C4-2B (cell line): ENCODE data around the gene ATXN1.
A peak's percentile ranks its signal among the peaks of the same experiment; 100 is the strongest.

Source experiments
- H3K27ac ChIP-seq: fragments of 450-650 bp; 2 replicates; pipeline ENCODE4 v1.5.1; 2017
- ZFX ChIP-seq: fragments of 450-650 bp; IDR thresholded peaks from 2 replicates; pipeline ENCODE4 v1.6.1; 2017
- TF ChIP-seq, protein P1 (sequence below): fragments of 450-650 bp; conservative IDR thresholded peaks from 2 replicates; pipeline ENCODE4 v1.5.1; 2017; ENCODE audit warnings: mild to moderate bottlenecking

Gene ATXN1

DNA sequence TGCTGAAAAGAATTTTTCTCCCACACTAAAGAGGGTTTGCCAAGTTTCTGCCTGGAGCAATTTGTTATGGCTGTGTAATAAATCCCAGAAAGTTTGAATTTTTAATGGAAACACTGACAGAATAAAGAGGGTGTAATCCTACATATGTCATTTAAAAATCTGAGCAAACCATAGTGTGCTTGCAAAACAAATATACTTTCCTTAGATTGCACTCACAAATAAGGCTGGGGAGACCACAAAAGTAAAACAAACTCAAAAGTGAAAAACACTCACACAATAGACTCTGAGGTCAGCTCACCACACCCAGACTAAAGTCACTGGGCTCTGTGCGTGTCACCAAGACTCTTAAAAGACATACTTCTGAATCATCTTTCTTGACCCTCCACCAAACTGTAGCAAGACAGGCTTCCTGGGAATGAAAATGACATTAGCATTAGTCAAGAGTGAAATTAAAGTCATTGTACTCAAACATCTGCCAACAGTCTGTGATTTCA, 4.8 kb upstream of the ATXN1 start:
- H3K27ac ChIP-seq = no peak overlapping the region
- TF ChIP-seq, protein P1, sequence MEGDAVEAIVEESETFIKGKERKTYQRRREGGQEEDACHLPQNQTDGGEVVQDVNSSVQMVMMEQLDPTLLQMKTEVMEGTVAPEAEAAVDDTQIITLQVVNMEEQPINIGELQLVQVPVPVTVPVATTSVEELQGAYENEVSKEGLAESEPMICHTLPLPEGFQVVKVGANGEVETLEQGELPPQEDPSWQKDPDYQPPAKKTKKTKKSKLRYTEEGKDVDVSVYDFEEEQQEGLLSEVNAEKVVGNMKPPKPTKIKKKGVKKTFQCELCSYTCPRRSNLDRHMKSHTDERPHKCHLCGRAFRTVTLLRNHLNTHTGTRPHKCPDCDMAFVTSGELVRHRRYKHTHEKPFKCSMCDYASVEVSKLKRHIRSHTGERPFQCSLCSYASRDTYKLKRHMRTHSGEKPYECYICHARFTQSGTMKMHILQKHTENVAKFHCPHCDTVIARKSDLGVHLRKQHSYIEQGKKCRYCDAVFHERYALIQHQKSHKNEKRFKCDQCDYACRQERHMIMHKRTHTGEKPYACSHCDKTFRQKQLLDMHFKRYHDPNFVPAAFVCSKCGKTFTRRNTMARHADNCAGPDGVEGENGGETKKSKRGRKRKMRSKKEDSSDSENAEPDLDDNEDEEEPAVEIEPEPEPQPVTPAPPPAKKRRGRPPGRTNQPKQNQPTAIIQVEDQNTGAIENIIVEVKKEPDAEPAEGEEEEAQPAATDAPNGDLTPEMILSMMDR = no peak
- TF ChIP-seq ZFX = no peak

DNA sequence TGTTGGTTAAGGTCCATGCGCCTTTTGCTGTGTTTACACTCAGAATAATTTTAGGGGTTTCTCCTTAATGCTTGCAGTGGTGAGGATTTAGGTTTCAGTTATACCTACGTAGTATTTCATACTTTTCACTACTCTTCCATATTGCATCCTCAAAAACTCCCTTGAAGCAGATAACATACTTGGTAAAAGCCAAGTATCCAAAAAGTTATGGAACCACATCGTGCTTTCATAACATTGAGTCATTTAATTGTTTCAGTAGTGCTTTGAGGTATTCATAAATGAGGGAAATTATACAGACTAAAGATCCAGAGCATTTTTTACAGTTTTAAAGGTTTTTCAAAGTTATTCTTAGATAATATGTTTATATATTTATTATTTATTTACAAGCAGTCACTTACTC, 4.0 kb upstream of the ATXN1 start:
- H3K27ac ChIP-seq = no peak overlapping the region
- no peak for TF ChIP-seq ZFX
- TF ChIP-seq, protein P1 = no peak

DNA sequence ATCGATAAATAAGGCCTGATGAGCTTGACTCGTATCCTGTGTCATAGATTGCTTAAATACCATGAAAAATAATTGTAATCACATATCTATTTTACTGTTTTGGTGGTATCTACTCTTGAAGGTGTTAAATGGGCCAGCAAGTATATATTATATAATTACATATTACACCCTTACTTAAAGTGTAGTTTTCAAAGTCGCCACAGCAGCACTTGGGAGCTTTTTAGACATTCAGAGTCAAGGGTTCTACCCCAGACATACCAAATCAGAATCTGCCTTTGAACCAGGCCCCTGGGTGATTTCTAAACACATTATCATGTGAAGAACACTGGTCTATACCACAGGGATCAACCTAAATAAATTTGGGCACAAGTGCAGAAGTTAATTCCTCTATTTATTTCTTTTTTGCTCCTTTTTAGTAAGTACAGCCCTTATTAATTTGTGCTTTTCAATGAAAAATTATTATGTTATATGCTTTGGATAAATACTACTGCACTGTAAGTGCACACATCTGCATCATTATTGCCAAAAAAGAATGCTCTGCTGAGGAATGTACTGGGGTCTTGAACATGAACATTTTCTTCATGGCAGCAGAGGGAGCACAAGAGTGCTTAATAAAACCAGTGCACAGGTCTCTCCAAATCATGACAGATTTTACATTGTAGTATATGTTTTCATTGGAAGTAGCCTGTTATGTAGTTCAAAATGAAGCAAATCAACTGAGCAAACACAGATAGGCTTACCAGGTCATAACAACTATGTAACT, 3.1 kb upstream of the ATXN1 start:
- TF ChIP-seq, protein P1 = peak; percentile 42
- no peak for TF ChIP-seq ZFX
- no peak overlapping the region for H3K27ac ChIP-seq

DNA sequence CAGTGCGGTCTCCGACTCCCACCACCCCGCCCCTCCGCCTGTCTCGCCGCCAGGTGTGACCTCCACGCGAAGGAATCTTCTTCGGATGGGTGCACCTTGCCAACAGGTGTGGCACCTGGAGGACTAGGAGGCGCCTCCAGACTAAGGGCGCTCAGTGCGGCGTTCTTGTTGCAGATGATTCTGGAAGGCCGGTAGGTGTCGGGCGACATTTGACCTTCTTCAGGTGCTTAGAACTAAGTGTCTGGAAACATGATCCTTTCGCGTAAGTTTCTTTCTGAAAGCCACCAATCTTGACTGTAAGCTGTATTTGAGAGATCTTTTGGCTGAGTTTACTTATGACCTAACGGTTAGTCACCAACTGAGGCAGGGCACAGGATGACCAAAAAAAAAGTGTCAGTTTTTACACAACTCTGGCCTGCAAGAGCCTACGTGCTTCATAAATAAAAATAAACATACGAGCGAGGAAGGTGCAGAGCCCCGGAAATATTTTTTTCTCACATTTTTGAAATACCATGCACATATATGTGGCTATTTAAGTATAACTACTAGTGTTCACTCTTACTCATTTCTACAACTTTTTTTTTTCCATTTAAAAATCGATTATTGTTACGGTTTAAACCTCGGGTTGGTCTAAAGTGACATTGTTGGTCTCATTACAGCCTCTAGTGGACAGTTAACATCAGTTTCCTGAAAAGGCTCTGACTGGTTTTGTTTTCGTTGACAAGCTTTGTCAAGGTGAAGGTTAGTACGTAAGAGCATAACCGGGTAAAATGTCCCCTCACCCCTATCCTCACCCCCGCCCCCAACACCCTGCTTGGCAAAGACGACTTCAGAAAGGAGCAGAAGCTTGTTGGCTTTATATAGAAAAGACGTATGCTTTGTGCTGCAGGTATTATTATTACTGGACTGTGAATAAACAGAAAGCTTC, 1.6 kb upstream of the ATXN1 start:
- no peak for TF ChIP-seq ZFX
- TF ChIP-seq, protein P1 = peak; percentile 90
- no peak overlapping the region for H3K27ac ChIP-seq

DNA sequence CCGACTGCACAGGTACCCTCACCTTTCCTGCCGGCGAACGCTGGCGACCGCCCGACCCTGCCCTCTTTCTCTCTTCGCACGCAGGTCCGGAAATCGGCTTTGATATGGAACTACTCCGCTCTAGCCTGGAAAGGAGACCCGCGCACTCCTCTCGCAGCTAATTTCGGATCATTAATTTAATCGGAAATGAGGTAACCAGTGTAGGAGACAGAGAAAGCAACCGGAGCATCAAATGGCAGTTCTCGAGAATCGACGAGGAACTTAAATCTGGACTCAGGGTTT, 949 bp upstream of the ATXN1 start:
- TF ChIP-seq, protein P1 = no peak
- TF ChIP-seq ZFX = no peak
- H3K27ac ChIP-seq = no peak overlapping the region

DNA sequence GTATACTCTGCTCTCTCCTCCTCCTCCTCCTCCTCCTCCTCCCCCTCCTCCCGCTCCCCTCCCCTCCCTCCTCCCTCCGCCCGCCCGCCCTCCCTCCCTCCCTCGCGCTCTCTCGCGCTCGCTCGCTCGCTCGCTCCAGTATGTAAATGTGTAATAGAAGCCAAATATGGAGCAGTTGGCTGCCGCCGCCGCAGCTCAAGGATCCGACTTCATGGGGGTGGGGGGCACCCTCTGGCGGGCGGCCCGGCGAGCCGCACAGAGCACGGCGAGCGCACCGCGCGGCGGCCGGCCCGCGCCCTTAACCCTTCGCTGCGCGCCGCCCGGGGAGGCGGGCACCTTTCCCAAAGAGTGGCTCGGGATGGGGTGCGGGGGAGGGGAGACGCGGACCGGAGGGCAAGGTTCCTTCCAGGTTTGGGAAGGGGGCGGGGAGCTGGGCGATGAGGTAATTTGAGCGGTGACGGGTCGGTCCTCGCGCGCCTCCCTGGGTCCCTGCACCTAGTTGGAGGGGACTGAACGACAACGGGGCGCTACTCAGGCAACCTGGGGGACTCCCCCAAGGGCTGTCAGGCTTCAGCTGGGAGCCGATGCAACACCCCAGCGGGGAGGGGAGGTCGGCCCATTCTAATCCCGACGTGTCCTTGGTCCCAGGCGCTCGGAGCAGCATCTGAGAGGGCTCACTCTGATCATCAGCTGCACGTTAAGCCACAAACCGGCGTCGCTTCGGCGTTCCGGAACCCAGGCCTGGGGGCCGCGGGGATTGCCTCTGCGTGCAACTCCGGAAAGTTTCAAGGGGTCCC, 409 bp upstream of the ATXN1 start:
- no peak for TF ChIP-seq ZFX
- TF ChIP-seq, protein P1 = no peak
- H3K27ac ChIP-seq = peak overlapping the region; percentile 63; the same call in 1 of the 2 replicates
